PC-3 (cell line): ENCODE results near the gene SLC43A2.
"Not testable (repeated sequence)": the region's sequence is repeated elsewhere in the genome, so short reads cannot be mapped to it uniquely, and the experiment has no call there.

ENCODE experiments used
- EZH2 ChIP-seq: fragments of 300-600 bp; sonication (generic); IDR thresholded peaks from one replicate; pipeline ENCODE4 v1.6.1; 2017; ENCODE audit warnings: antibody characterized with exemption, mild to moderate bottlenecking, low read length; ENCODE audit not compliant: unreplicated experiment
- EZH2phosphoT487 ChIP-seq: fragments of 300-600 bp; sonication (generic); IDR thresholded peaks from 2 replicates; pipeline ENCODE4 v1.6.1; 2018; ENCODE audit warnings: mild to moderate bottlenecking, antibody characterized with exemption, low read length, borderline replicate concordance

GRCh38 chr17:1652794-1653193 lies 24.2 kb upstream of the SLC43A2 start:
- not testable (repeated sequence) for TF ChIP-seq EZH2, EZH2phosphoT487
